NCI-H2196 (cell line): ENCODE results near the gene SAP30BP.

Source experiments
- DNase-seq: peaks from one replicate; lab custom pipeline; 2025; ENCODE audit not compliant: unreplicated experiment; lab: John Stamatoyannopoulos, UW

The SAP30BP gene

GRCh38 chr17:75706042-75706728 is 39.0 kb downstream of the SAP30BP start:
- DNase-seq, result no peak

GRCh38 chr17:75707079-75707571 is 40.0 kb downstream of the SAP30BP start:
- no peak for DNase-seq

GRCh38 chr17:75712446-75712845 is 45.3 kb downstream of the SAP30BP start:
- no peak for DNase-seq

- DNase-seq, result no peak
Measured at GRCh38 chr17:75719732-75720131, 52.6 kb downstream of the SAP30BP start.

- peak; percentile 81 for DNase-seq
Measured at GRCh38 chr17:75720656-75721462, 53.7 kb downstream of the SAP30BP start, which contains the start of gene ITGB4. TSS of gene ITGB4 (plus strand) at chr17:75721459. CDS start at chr17:75724704, 3,245 bp downstream.

GRCh38 chr17:75721463-75722011 is 54.4 kb downstream of the SAP30BP start:
- no peak for DNase-seq

- DNase-seq, result no peak
Measured at GRCh38 chr17:75722076-75722475, 54.9 kb downstream of the SAP30BP start.

GRCh38 chr17:75722542-75723095 is 55.5 kb downstream of the SAP30BP start:
- DNase-seq, result no peak

GRCh38 chr17:75723171-75723930 is 56.2 kb downstream of the SAP30BP start:
- no peak for DNase-seq

- DNase-seq, result no peak
Measured at GRCh38 chr17:75724016-75725003, 57.2 kb downstream of the SAP30BP start.

- DNase-seq, result no peak
Measured at GRCh38 chr17:75725504-75725903, 58.4 kb downstream of the SAP30BP start.

GRCh38 chr17:75727391-75727790 is 60.3 kb downstream of the SAP30BP start:
- no peak for DNase-seq

- DNase-seq, result no peak
Measured at GRCh38 chr17:75729351-75729750, 62.2 kb downstream of the SAP30BP start.

GRCh38 chr17:75730065-75730464 is 62.9 kb downstream of the SAP30BP start:
- DNase-seq, result no peak

- DNase-seq, result no peak
Measured at GRCh38 chr17:75731086-75731715, 64.1 kb downstream of the SAP30BP start.

GRCh38 chr17:75731716-75732498 is 64.8 kb downstream of the SAP30BP start:
- no peak for DNase-seq

GRCh38 chr17:75733471-75733870 is 66.3 kb downstream of the SAP30BP start:
- no peak for DNase-seq

- DNase-seq, result no peak
Measured at GRCh38 chr17:75734674-75735294, 67.6 kb downstream of the SAP30BP start.
